ENCODE data around the gene ZNF354C. TPM values are rescaled to one million over a fixed set of nuclear protein-coding genes. Genes with fewer than 3 reads are reported as not detected.
A peak's percentile ranks its signal among the peaks of the same experiment; 100 is the strongest.

Gene ZNF354C
- total RNA-seq, 1 experiment from 2014 or later: not detected

DNA sequence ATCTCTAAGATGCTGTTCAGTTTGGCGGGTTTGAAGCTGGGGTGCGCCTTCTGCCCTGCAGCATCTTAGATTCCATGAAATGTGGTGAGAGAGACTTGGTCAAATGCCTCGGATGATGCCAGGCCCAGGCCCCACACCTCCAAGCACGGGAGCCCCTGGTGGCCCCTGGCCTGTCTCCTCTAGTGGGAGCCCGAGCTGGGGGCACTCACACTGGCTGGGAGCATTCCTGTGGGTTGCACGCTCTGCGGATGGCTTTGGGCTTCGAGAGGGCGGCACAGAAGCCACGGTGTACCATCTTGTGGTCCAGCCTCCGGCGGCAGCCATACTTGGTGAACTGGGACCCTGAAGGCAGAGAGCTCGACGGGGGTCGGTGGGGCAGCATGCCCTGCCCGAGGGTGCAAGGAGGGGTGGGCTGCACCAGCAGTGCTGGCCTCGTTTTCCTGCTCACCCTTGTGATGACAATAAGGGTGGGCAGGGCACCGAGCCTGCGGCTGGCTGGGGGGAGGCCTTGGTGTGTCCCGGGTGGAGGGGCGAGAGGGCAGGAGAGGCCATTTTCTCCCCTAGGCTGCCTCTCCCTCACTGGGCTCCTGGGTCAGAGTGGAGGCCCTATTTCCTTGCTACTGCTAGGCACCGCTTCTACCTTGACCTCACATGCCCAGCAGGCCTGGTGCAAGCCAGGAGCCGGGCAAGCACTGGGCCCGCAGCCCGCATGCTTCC, 65.8 kb downstream of the ZNF354C start:
- no TSS peak for BruUV-seq (replicated peaks)
- CTCF ChIA-PET: no interaction called here
- H3K9me3 Mint-ChIP-seq (ENCODE audit: unreplicated experiment): peaks cover 10% of the 10 kb centered on the region

DNA sequence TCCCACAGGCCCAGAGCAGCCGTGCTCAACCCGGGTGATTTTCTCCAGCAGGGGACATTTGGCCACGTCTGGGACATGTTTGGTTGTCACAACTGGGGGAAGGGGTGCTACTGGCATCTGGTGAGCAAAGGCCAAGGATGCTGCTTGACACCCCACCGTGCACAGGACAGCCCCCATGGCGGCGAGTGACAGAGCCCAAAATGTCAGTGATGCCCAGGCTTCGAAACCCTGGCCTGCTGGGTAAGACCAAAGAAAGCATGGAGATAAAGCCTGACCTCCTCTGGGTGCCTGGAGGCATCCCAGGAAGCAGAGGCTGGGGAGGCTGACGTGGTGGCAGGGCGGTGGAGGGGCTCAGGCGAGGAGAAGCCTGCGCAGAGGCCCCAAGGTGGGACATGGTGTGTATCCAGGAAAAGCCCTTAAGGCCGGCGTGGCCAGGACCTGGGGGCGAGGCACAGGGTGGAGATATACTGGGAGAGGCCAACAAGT, 66.4 kb downstream of the ZNF354C start:
- CTCF ChIA-PET: no interaction called here
- Mint-ChIP-seq H3K4me3 (ENCODE audit: unreplicated experiment) (no peak overlapping the region), H3K27me3 (ENCODE audit: insufficient read depth, unreplicated experiment) (no peaks in the 10 kb centered on the region), H3K36me3 (ENCODE audit: insufficient read depth, unreplicated experiment) (no peaks in the 10 kb centered on the region), H3K9me3 (ENCODE audit: unreplicated experiment) (peaks cover 10% of the 10 kb centered on the region), H3K27ac (ENCODE audit: unreplicated experiment) (no peak overlapping the region), H3K4me1 (ENCODE audit: low read depth, unreplicated experiment) (no peaks in the 10 kb centered on the region)
- H3K9me3 ChIP-seq: peaks cover 24% of the 10 kb centered on the region
- no peaks in the 10 kb centered on the region for H3K4me1 ChIP-seq
- no peaks in the 10 kb centered on the region for H3K27me3 ChIP-seq (replicated peaks; ENCODE audit: control insufficient read depth, insufficient read depth, low read length)
- peak in 1 of 2 experiments; percentile 25 for DNase-seq
- H3K36me3 ChIP-seq (ENCODE audit: control insufficient read depth, insufficient read depth, low read length): no peaks in the 10 kb centered on the region
- POLR2A ChIA-PET: no interaction called here
- no TSS peak for BruUV-seq (replicated peaks)
- no peak for TF ChIP-seq CTCF (IDR thresholded peaks at IDR 0.05; ENCODE audit: insufficient read depth in 1 of 2, low read depth in 1 of 2, low read length in 1 of 2, severe bottlenecking in 1 of 2, unreplicated experiment in 1 of 2)
- intact Hi-C loops (cut with micrococcal nuclease; ENCODE audit: unreplicated experiment): no loop called here
- H3K4me3 ChIP-seq (ENCODE audit: low read depth, low read length): no peak overlapping the region

More for the DNA sequence above, 65.8 kb downstream of the ZNF354C start:
- H3K4me3 ChIP-seq (ENCODE audit: low read depth, low read length): no peak overlapping the region
- no peaks in the 10 kb centered on the region for H3K4me1 Mint-ChIP-seq (ENCODE audit: low read depth, unreplicated experiment)
- no peaks in the 10 kb centered on the region for H3K36me3 Mint-ChIP-seq (ENCODE audit: insufficient read depth, unreplicated experiment)
- H3K27me3 Mint-ChIP-seq (ENCODE audit: insufficient read depth, unreplicated experiment): no peaks in the 10 kb centered on the region
- no peaks in the 10 kb centered on the region for H3K27me3 ChIP-seq (replicated peaks; ENCODE audit: control insufficient read depth, insufficient read depth, low read length)
- DNase-seq: peak in 1 of 2 experiments; percentile 16
- no peak for TF ChIP-seq CTCF (IDR thresholded peaks at IDR 0.05; ENCODE audit: insufficient read depth in 1 of 2, low read depth in 1 of 2, low read length in 1 of 2, severe bottlenecking in 1 of 2, unreplicated experiment in 1 of 2)
- H3K4me3 Mint-ChIP-seq (ENCODE audit: unreplicated experiment): no peak overlapping the region
- H3K9me3 ChIP-seq: peaks cover 24% of the 10 kb centered on the region
- no peaks in the 10 kb centered on the region for H3K36me3 ChIP-seq (ENCODE audit: control insufficient read depth, insufficient read depth, low read length)
- no peaks in the 10 kb centered on the region for H3K4me1 ChIP-seq
- no peak overlapping the region for H3K27ac Mint-ChIP-seq (ENCODE audit: unreplicated experiment)
- POLR2A ChIA-PET: no interaction called here
- intact Hi-C loops (cut with micrococcal nuclease; ENCODE audit: unreplicated experiment): no loop called here

- CTCF ChIA-PET: no interaction called here
- Histone ChIP-seq H3K4me3 (ENCODE audit: low read depth, low read length) (no peak overlapping the region), H3K9me3 (peaks cover 19% of the 10 kb centered on the region), H3K27me3 (replicated peaks; ENCODE audit: control insufficient read depth, insufficient read depth, low read length) (no peaks in the 10 kb centered on the region), H3K36me3 (ENCODE audit: control insufficient read depth, insufficient read depth, low read length) (no peaks in the 10 kb centered on the region), H3K4me1 (no peaks in the 10 kb centered on the region)
- no peak overlapping the region for H3K27ac Mint-ChIP-seq (ENCODE audit: unreplicated experiment)
- POLR2A ChIA-PET: no interaction called here
- H3K9me3 Mint-ChIP-seq (ENCODE audit: unreplicated experiment): peaks cover 10% of the 10 kb centered on the region
- no peaks in the 10 kb centered on the region for H3K4me1 Mint-ChIP-seq (ENCODE audit: low read depth, unreplicated experiment)
- no peak for TF ChIP-seq CTCF (IDR thresholded peaks at IDR 0.05; ENCODE audit: insufficient read depth in 1 of 2, low read depth in 1 of 2, low read length in 1 of 2, severe bottlenecking in 1 of 2, unreplicated experiment in 1 of 2)
- peak in 1 of 2 experiments; percentile 26 for DNase-seq
- H3K36me3 Mint-ChIP-seq (ENCODE audit: insufficient read depth, unreplicated experiment): no peaks in the 10 kb centered on the region
- H3K27me3 Mint-ChIP-seq (ENCODE audit: insufficient read depth, unreplicated experiment): no peaks in the 10 kb centered on the region
- intact Hi-C loops (cut with micrococcal nuclease; ENCODE audit: unreplicated experiment): no loop called here
- no TSS peak for BruUV-seq (replicated peaks)
- H3K4me3 Mint-ChIP-seq (ENCODE audit: unreplicated experiment): no peak overlapping the region
Measured at GRCh38 chr5:179127136-179128040, 67.2 kb downstream of the ZNF354C start.
